GM23338 (cell line): ENCODE measurements around the gene TLE3. TPM values are rescaled to one million over a fixed set of nuclear protein-coding genes. Genes with fewer than 3 reads are reported as not detected.
"Not testable (repeated sequence)": the region's sequence is repeated elsewhere in the genome, so short reads cannot be mapped to it uniquely, and the experiment has no call there.

ENCODE experiments used
- ATAC-seq: fragments of 200-7000 bp; cut with Tn5 transposase; 3 replicates; pipeline ENCODE4 v1.9.1; 2020
- DNase-seq: peaks from one replicate; pipeline ENCODE4 v3.0.0-alpha.2; 2015; ENCODE audit warnings: low spot score
- H2AFZ ChIP-seq: fragments of 200-600 bp; sonication (generic); 2 replicates; pipeline ENCODE4 v1.8.0; 2016; ENCODE audit warnings: antibody characterized with exemption, mild to moderate bottlenecking, moderate library complexity
- H3F3A ChIP-seq: fragments of 200-600 bp; sonication (generic); replicated peaks from 2 replicates; pipeline ENCODE4 v1.8.0; 2017; ENCODE audit warnings: antibody characterized with exemption, mixed run types, low read depth
- H3K27ac ChIP-seq: fragments of 200-600 bp; sonication (generic); 2 replicates; pipeline ENCODE4 v1.6.1; 2016; ENCODE audit warnings: low read depth
- H3K27me3 ChIP-seq: fragments of 200-600 bp; sonication (generic); 2 replicates; pipeline ENCODE4 v1.8.0; 2016; ENCODE audit warnings: mild to moderate bottlenecking, mixed run types, moderate library complexity; ENCODE audit not compliant: insufficient read depth
- H3K36me3 ChIP-seq: fragments of 200-600 bp; sonication (generic); 2 replicates; pipeline ENCODE4 v1.8.0; 2016; ENCODE audit warnings: mild to moderate bottlenecking; ENCODE audit not compliant: insufficient read depth
- H3K4me1 ChIP-seq: fragments of 200-600 bp; sonication (generic); 2 replicates; pipeline ENCODE4 v1.8.0; 2016; ENCODE audit warnings: mild to moderate bottlenecking, moderate library complexity; ENCODE audit not compliant: insufficient read depth
- H3K4me2 ChIP-seq: fragments of 200-600 bp; sonication (generic); 2 replicates; pipeline ENCODE4 v1.7.1; 2017; ENCODE audit warnings: mixed run types
- H3K4me3 ChIP-seq: fragments of 200-600 bp; sonication (generic); 2 replicates; pipeline ENCODE4 v1.6.1; 2016; ENCODE audit warnings: mixed run types
- H3K79me2 ChIP-seq: fragments of 200-600 bp; sonication (generic); replicated peaks from 2 replicates; pipeline ENCODE4 v1.8.0; 2017; ENCODE audit warnings: mild to moderate bottlenecking; ENCODE audit not compliant: insufficient read depth
- H3K9me2 ChIP-seq: fragments of 200-600 bp; sonication (generic); 2 replicates; pipeline ENCODE4 v1.8.0; 2017; ENCODE audit not compliant: insufficient read depth
- H4K20me1 ChIP-seq: fragments of 200-600 bp; sonication (generic); replicated peaks from 2 replicates; pipeline ENCODE4 v1.8.0; 2017; ENCODE audit warnings: mild to moderate bottlenecking; ENCODE audit not compliant: insufficient read depth
- H3K27ac Mint-ChIP-seq: 2 replicates; pipeline ENCODE4 v1.8.0; 2020; ENCODE audit warnings: inconsistent platforms, mild to moderate bottlenecking, moderate library complexity, mixed read lengths
- H3K27me3 Mint-ChIP-seq: 3 replicates; pipeline ENCODE4 v1.8.0; 2022; ENCODE audit warnings: low read depth, mild to moderate bottlenecking, moderate library complexity, mixed read lengths, inconsistent platforms; ENCODE audit not compliant: insufficient read depth, poor library complexity
- H3K36me3 Mint-ChIP-seq: 3 replicates; pipeline ENCODE4 v1.8.0; 2021; ENCODE audit warnings: low read depth, mild to moderate bottlenecking, inconsistent platforms, moderate library complexity, mixed read lengths
- H3K4me1 Mint-ChIP-seq: 3 replicates; pipeline ENCODE4 v1.8.0; 2020; ENCODE audit warnings: mild to moderate bottlenecking, inconsistent platforms, mixed read lengths
- H3K4me3 Mint-ChIP-seq: 3 replicates; pipeline ENCODE4 v1.8.0; 2021; ENCODE audit warnings: moderate library complexity, mild to moderate bottlenecking, inconsistent platforms, mixed read lengths
- H3K9me3 Mint-ChIP-seq: 3 replicates; pipeline ENCODE4 v1.8.0; 2020; ENCODE audit warnings: moderate library complexity, mild to moderate bottlenecking, inconsistent platforms, mixed read lengths
- CREB1 ChIP-seq: fragments of 250-450 bp; sonication (Bioruptor Pico); IDR thresholded peaks from 2 replicates; pipeline ENCODE4 v1.5.0; 2020; ENCODE audit warnings: low read depth, mild to moderate bottlenecking, moderate library complexity
- EZH2 ChIP-seq: fragments of 200-600 bp; sonication (generic); IDR thresholded peaks from one replicate; pipeline ENCODE4 v1.8.0; 2017; ENCODE audit warnings: antibody characterized with exemption, mild to moderate bottlenecking, low read depth; ENCODE audit not compliant: unreplicated experiment
- EZH2phosphoT487 ChIP-seq: fragments of 200-600 bp; sonication (generic); IDR thresholded peaks from one replicate; pipeline ENCODE4 v1.8.1; 2018; ENCODE audit warnings: antibody characterized with exemption; ENCODE audit not compliant: unreplicated experiment
- JUNB ChIP-seq: IDR thresholded peaks from one replicate; pipeline ENCODE4 v1.6.1; 2016; ENCODE audit warnings: antibody characterized with exemption; ENCODE audit not compliant: unreplicated experiment
- STAT1 ChIP-seq: IDR thresholded peaks from one replicate; pipeline ENCODE4 v1.6.1; 2016; ENCODE audit warnings: antibody characterized with exemption; ENCODE audit not compliant: unreplicated experiment
- ZNF114 ChIP-seq: fragments of 250-450 bp; sonication (Bioruptor Pico); IDR thresholded peaks from 2 replicates; pipeline ENCODE4 v1.5.0; 2020; ENCODE audit warnings: mild to moderate bottlenecking, moderate library complexity
- ZNF331 ChIP-seq: fragments of 250-450 bp; sonication (Bioruptor Pico); IDR thresholded peaks from 2 replicates; pipeline ENCODE4 v1.5.0; 2020; ENCODE audit warnings: low read depth, mild to moderate bottlenecking, moderate library complexity
- polyA plus RNA-seq: library from polyadenylated mRNA; unstranded; fragments of >200 nt; fragmentation: Nextera tagmentation; extraction: Ambion mirVana; gene quantifications from 2 replicates; pipeline ENCODE4 v1.2.1, GENCODE V29; 2016
- total RNA-seq: library from RNA; depleted of rRNA; stranded (reverse); fragments of >200 nt; shearing (Covaris generic); gene quantifications from 2 replicates; pipeline ENCODE4 v1.2.3, GENCODE V29; 2014
- TF ChIP-seq, protein P1 (sequence below), 2 experiments: fragments of 200-600 bp in 1 of 2; sonication (generic) in 1 of 2; conservative IDR thresholded peaks; 2 replicates each; pipeline versions ENCODE4 v1.5.1 to v1.6.1; 2016 to 2017; ENCODE audit warnings: antibody characterized with exemption in 2 of 2, low read depth in 2 of 2, mild to moderate bottlenecking in 2 of 2, moderate library complexity in 1 of 2
- TF ChIP-seq, protein P2 (sequence below): IDR thresholded peaks from 2 replicates; pipeline ENCODE4 v1.6.1; 2016; ENCODE audit warnings: antibody characterized with exemption
- TF ChIP-seq, protein P3 (sequence below): fragments of 250-450 bp; sonication (Bioruptor Pico); IDR thresholded peaks from 2 replicates; pipeline ENCODE4 v1.5.0; 2020; ENCODE audit warnings: mild to moderate bottlenecking, moderate library complexity

The TLE3 gene
- total and polyA plus RNA-seq, 2 experiments from 2014 or later = 10.4 to 79.5 TPM

DNA sequence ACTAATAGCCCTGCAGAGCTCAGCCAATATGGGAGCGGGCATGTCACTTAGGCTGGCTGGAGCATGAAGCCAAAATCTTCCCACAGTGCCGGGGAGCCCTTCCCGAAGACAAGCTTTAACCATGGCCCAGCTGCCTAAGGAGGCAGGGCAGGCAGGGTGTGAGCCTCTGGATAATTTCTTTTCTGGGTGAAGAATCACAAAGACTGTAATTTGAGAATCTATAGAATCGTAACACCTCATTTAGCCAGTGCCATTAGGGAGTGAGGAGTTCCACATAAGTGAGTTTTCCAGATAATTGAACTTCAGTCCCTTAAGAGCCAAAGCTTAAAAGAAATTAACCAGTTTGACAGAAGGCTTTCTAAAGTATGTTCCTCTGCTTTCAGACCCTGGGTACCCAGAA, 40.2 kb upstream of the TLE3 start (continued):
- TF ChIP-seq, protein P1, sequence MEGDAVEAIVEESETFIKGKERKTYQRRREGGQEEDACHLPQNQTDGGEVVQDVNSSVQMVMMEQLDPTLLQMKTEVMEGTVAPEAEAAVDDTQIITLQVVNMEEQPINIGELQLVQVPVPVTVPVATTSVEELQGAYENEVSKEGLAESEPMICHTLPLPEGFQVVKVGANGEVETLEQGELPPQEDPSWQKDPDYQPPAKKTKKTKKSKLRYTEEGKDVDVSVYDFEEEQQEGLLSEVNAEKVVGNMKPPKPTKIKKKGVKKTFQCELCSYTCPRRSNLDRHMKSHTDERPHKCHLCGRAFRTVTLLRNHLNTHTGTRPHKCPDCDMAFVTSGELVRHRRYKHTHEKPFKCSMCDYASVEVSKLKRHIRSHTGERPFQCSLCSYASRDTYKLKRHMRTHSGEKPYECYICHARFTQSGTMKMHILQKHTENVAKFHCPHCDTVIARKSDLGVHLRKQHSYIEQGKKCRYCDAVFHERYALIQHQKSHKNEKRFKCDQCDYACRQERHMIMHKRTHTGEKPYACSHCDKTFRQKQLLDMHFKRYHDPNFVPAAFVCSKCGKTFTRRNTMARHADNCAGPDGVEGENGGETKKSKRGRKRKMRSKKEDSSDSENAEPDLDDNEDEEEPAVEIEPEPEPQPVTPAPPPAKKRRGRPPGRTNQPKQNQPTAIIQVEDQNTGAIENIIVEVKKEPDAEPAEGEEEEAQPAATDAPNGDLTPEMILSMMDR (conservative IDR thresholded peaks at IDR 0.05; ENCODE audit: low read depth in 2 of 2) = no peak
- TF ChIP-seq, protein P2, sequence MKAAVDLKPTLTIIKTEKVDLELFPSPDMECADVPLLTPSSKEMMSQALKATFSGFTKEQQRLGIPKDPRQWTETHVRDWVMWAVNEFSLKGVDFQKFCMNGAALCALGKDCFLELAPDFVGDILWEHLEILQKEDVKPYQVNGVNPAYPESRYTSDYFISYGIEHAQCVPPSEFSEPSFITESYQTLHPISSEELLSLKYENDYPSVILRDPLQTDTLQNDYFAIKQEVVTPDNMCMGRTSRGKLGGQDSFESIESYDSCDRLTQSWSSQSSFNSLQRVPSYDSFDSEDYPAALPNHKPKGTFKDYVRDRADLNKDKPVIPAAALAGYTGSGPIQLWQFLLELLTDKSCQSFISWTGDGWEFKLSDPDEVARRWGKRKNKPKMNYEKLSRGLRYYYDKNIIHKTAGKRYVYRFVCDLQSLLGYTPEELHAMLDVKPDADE = no peak
- TF ChIP-seq EZH2 = no peak

DNA sequence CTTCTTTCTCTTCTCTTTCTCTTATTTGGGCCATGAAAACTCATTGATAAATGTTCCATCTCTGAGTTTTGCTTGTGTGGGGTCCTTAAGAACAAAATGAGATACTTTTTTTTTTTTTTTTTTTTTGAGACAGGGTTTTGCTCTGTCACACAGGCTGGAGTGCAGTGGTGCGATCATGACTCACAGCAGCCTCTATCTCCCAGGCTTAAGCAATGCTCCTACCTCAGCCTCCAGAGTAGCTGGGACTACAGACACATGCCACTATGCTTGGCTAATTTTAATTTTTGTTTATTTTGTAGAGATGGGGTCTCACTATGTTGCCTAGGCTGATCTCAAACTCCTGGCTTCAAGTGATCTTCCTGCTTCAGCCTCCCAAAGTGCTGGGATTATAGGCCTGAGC, 39.3 kb upstream of the TLE3 start:
- not testable (repeated sequence) for H3K79me2 ChIP-seq, H2AFZ ChIP-seq, H4K20me1 ChIP-seq, H3F3A ChIP-seq, H3K36me3 Mint-ChIP-seq, H3K27ac Mint-ChIP-seq, H3K36me3 ChIP-seq, H3K4me3 Mint-ChIP-seq, ATAC-seq, H3K4me3 ChIP-seq, H3K27me3 ChIP-seq, H3K9me2 ChIP-seq, DNase-seq, H3K9me3 Mint-ChIP-seq, H3K4me1 ChIP-seq, H3K27ac ChIP-seq, H3K4me2 ChIP-seq
- peaks cover 25% of the 10 kb centered on the region for H3K27me3 Mint-ChIP-seq
- H3K4me1 Mint-ChIP-seq = peaks cover 26% of the 10 kb centered on the region

DNA sequence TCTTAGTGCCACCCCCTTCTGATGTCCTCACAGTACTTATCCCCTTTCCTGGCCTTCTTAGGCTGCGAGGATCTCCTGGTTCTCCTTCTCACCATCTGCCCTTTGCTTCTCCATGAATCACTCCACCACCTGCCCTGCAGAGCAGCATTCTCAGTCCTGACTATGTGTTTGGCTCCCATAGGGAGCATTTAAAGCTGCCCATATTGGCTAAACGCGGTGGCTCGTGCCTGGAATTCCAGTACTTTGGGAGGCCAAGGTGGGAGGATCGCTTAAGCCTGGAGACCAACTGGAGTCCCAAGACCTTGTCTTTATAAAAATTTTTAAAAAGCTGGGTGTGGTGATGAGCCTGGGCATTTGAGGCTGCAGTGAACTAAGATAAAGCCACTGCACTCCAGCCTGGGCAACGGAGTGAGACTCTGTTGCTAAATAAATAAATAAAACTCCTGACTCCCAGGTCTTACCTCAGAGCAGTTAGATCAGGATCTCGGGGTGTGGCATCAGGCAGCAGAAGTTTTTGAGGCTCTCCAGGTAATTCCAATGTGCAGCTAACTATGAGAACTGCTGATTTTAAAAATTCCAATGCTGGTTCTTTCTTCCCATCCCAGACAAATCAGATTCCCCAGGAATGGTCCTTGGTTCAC, 36.2 kb upstream of the TLE3 start:
- Histone ChIP-seq H3K9me2 (no peaks in the 10 kb centered on the region), H3K4me1 (no peaks in the 10 kb centered on the region), H3K4me2 (no peak overlapping the region), H4K20me1 (no peaks in the 10 kb centered on the region), H3K27me3 (no peaks in the 10 kb centered on the region), H3K4me3 (no peak overlapping the region), H3K79me2 (no peaks in the 10 kb centered on the region), H2AFZ (no peak overlapping the region), H3K27ac (no peak overlapping the region), H3F3A (no peaks in the 10 kb centered on the region), H3K36me3 (no peaks in the 10 kb centered on the region)
- ATAC-seq (no peak), DNase-seq (no peak)
- no peaks in the 10 kb centered on the region for H3K9me3 Mint-ChIP-seq
- H3K27me3 Mint-ChIP-seq = peaks cover 9% of the 10 kb centered on the region
- no peaks in the 10 kb centered on the region for H3K36me3 Mint-ChIP-seq
- H3K4me3 Mint-ChIP-seq = no peak overlapping the region
- no peak overlapping the region for H3K27ac Mint-ChIP-seq
- H3K4me1 Mint-ChIP-seq = no peaks in the 10 kb centered on the region; the same call in none of the 3 replicates
- TF ChIP-seq CREB1 (no peak), ZNF114 (no peak), EZH2phosphoT487 (no peak), EZH2 (no peak), ZNF331 (CRISPR knock-in tag) (no peak), JUNB (no peak), STAT1 (no peak)
- TF ChIP-seq, protein P3, sequence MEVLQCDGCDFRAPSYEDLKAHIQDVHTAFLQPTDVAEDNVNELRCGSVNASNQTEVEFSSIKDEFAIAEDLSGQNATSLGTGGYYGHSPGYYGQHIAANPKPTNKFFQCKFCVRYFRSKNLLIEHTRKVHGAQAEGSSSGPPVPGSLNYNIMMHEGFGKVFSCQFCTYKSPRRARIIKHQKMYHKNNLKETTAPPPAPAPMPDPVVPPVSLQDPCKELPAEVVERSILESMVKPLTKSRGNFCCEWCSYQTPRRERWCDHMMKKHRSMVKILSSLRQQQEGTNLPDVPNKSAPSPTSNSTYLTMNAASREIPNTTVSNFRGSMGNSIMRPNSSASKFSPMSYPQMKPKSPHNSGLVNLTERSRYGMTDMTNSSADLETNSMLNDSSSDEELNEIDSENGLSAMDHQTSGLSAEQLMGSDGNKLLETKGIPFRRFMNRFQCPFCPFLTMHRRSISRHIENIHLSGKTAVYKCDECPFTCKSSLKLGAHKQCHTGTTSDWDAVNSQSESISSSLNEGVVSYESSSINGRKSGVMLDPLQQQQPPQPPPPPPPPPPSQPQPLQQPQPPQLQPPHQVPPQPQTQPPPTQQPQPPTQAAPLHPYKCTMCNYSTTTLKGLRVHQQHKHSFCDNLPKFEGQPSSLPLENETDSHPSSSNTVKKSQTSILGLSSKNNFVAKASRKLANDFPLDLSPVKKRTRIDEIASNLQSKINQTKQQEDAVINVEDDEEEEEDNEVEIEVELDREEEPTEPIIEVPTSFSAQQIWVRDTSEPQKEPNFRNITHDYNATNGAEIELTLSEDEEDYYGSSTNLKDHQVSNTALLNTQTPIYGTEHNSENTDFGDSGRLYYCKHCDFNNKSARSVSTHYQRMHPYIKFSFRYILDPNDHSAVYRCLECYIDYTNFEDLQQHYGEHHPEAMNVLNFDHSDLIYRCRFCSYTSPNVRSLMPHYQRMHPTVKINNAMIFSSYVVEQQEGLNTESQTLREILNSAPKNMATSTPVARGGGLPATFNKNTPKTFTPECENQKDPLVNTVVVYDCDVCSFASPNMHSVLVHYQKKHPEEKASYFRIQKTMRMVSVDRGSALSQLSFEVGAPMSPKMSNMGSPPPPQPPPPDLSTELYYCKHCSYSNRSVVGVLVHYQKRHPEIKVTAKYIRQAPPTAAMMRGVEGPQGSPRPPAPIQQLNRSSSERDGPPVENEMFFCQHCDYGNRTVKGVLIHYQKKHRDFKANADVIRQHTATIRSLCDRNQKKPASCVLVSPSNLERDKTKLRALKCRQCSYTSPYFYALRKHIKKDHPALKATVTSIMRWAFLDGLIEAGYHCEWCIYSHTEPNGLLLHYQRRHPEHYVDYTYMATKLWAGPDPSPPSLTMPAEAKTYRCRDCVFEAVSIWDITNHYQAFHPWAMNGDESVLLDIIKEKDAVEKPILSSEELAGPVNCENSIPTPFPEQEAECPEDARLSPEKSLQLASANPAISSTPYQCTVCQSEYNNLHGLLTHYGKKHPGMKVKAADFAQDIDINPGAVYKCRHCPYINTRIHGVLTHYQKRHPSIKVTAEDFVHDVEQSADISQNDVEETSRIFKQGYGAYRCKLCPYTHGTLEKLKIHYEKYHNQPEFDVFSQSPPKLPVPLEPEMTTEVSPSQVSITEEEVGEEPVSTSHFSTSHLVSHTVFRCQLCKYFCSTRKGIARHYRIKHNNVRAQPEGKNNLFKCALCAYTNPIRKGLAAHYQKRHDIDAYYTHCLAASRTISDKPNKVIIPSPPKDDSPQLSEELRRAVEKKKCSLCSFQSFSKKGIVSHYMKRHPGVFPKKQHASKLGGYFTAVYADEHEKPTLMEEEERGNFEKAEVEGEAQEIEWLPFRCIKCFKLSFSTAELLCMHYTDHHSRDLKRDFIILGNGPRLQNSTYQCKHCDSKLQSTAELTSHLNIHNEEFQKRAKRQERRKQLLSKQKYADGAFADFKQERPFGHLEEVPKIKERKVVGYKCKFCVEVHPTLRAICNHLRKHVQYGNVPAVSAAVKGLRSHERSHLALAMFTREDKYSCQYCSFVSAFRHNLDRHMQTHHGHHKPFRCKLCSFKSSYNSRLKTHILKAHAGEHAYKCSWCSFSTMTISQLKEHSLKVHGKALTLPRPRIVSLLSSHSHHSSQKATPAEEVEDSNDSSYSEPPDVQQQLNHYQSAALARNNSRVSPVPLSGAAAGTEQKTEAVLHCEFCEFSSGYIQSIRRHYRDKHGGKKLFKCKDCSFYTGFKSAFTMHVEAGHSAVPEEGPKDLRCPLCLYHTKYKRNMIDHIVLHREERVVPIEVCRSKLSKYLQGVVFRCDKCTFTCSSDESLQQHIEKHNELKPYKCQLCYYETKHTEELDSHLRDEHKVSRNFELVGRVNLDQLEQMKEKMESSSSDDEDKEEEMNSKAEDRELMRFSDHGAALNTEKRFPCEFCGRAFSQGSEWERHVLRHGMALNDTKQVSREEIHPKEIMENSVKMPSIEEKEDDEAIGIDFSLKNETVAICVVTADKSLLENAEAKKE (CRISPR knock-in tag) = no peak
